SH-SY5Y (cell line): ENCODE data around the gene EXD3.

ENCODE experiments used
- GATA2 ChIP-seq: IDR thresholded peaks from 2 replicates; pipeline ENCODE4 v1.6.1; 2011; ENCODE audit warnings: mild to moderate bottlenecking, low read depth, low read length
- GATA3 ChIP-seq: IDR thresholded peaks from 2 replicates; pipeline ENCODE4 v1.6.1; 2011; ENCODE audit warnings: low read depth, mild to moderate bottlenecking, low read length, moderate library complexity

DNA sequence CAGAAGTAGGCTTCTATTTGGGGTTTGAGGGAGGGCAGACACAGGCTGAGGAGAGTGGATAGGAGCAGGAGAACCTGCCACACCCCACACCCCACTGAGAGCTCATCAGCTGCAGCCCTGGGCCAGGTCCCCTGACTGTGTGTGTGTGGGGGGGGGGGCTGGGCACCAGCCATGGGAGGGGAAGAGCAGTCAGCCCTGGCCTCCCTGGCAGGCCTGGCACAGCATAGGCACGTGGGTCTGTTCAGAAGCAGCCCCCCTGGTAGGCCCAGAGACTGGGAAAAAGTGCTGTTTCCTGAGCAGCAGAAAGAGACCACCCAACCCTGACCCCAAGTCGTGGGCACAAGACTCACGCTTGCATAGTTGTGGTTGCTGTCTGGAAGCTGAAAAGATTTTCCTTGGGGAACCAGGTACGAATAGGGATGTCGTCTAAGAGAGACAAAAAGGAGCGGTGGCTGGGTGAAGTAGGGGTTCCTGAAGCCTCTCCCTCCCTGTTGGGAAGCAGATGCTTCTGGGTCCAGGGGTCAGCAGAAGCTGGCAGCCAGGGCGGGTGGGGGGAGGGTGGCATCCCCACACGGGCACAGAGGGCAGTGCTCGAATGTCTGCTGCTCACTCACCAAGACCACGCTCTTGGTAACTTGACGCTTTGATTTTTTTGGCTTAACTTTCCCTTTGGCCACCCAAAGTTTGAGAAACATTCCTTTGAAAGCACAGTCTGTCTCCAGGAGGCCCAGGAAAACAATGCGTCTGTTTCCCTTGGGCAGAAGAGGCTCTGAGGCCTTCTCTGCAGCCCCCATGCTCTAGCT is 33.3 kb upstream of the EXD3 start:
- TF ChIP-seq GATA3 (no peak), GATA2 (no peak)
